Psoas muscle (tissue), 8 donors: Measurements from ENCODE around the gene SLC39A9. TPM values are rescaled to one million over a fixed set of nuclear protein-coding genes. Genes with fewer than 3 reads are reported as not detected.
"Not testable (repeated sequence)": the region's sequence is repeated elsewhere in the genome, so short reads cannot be mapped to it uniquely, and the experiment has no call there.

ENCODE experiments used
- ATAC-seq, 4 donors: fragments of 200-7000 bp; cut with Tn5 transposase; one replicate each; pipeline ENCODE4 v1.9.1; 2020; ENCODE audit warnings: moderate library complexity in 3 of 4, mild to moderate bottlenecking in 2 of 4
- DNase-seq, 2 donors: peaks; one replicate each; pipeline ENCODE4 v3.0.0-alpha.2; 2020
- H3K27ac ChIP-seq: fragments of 200-600 bp; one replicate; pipeline ENCODE4 v1.8.0; 2022
- H3K27me3 ChIP-seq, 3 donors: fragments of 200-600 bp in 1 of 3; one replicate each; pipeline versions ENCODE4 v1.6.1 to v1.8.0; 2013 to 2022; ENCODE audit warnings: low read length in 2 of 3, mild to moderate bottlenecking in 2 of 3, moderate library complexity in 1 of 3; ENCODE audit not compliant: insufficient read depth in 3 of 3
- H3K36me3 ChIP-seq, 2 donors: fragments of 200-600 bp in 1 of 2; one replicate each; pipeline versions ENCODE4 v1.6.1 to v1.8.0; 2013 to 2022; ENCODE audit warnings: low read depth in 1 of 2, mild to moderate bottlenecking in 1 of 2, moderate library complexity in 1 of 2; ENCODE audit not compliant: insufficient read depth in 1 of 2
- H3K4me1 ChIP-seq: fragments of 200-600 bp; one replicate; pipeline ENCODE4 v1.8.0; 2022
- H3K4me3 ChIP-seq: fragments of 200-600 bp; one replicate; pipeline ENCODE4 v1.8.0; 2022; ENCODE audit warnings: mild to moderate bottlenecking
- H3K9me3 ChIP-seq: fragments of 200-600 bp; one replicate; pipeline ENCODE4 v1.8.0; 2022
- CTCF ChIP-seq: fragments of 200-600 bp; IDR thresholded peaks from one replicate; pipeline ENCODE4 v1.8.0; 2022; ENCODE audit warnings: antibody characterized with exemption
- WGBS, 3 donors: extraction: QIAGEN DNeasy Blood & Tissue Kit; methylation state at CpG; one replicate each; pipeline versions ENCODE4 v1.1.6 to v1.1.7; 2013; 5-methylcytosine and 5-hydroxymethylcytosine counted together
- intact Hi-C, 2 donors: fragments of 100-400 bp; cut with DNase I; formaldehyde crosslinking; loops; one replicate each; pipeline versions ENCODE4 v1.11.0 to v1.14.2; 2022
- polyA plus RNA-seq, 3 donors: library from polyadenylated mRNA; stranded (reverse); fragments of 200-250 nt; gene quantifications; one replicate each; pipeline ENCODE4 v1.2.3, GENCODE V29; 2013
- total RNA-seq, 4 donors: library from RNA; stranded (reverse); fragmentation: NEBNext Ultra II Directional in 2 of 4; extraction: Animal tissue kit (Norgen Biotek cat#: 25700) in 2 of 4; gene quantifications; one replicate each; pipeline versions ENCODE4 v1.2.1 to v1.2.4, GENCODE V29; 2021 to 2023
- donor health status: healthy with polysubstance abuse.
- donor health status: DM: no; HTN: no; CAD: no; lungs with moderate emphysema.
- donor health status: Bipolar disorder and iron deficiency.
- donor health status: healthy.
- donor health status: DM: yes; HTN: yes; CAD: no.
- donor health status: DM: no; HTN: no; CAD: no.
- donor health status: DM: no; HTN: no; CAD: no.
- donor health status: DM: yes; HTN: yes; CAD: no.

The SLC39A9 gene
- total and polyA plus RNA-seq, 7 donors: 6.1 to 19.8 (median 16.0) TPM

GRCh38 chr14:69493791-69494190, 95.3 kb downstream of the SLC39A9 start:
- Histone ChIP-seq H3K9me3 (no peaks in the 10 kb centered on the region), H3K36me3 (no peaks in the 10 kb centered on the region), H3K27ac (no peak overlapping the region), H3K27me3 (no peaks in the 10 kb centered on the region), H3K4me1 (peaks cover 16% of the 10 kb centered on the region), H3K4me3 (no peak overlapping the region)
- ATAC-seq (no peak), DNase-seq (no peak)
- 50 to 55% (median 53%) methylated on average over 3 of the region's 3 CpGs for WGBS, 3 donors
- intact Hi-C loops: no loop called here
- TF ChIP-seq CTCF: no peak

- TF ChIP-seq CTCF: no peak
- Histone ChIP-seq H3K27ac (no peak overlapping the region), H3K4me3 (no peak overlapping the region), H3K9me3 (no peaks in the 10 kb centered on the region), H3K4me1 (peaks cover 16% of the 10 kb centered on the region), H3K36me3 (no peaks in the 10 kb centered on the region), H3K27me3 (no peaks in the 10 kb centered on the region)
- DNase-seq: no peak
- ATAC-seq: no peak
- whole genome bisulfite sequencing, 3 donors: 90 to 92% (median 92%) methylated on average over 5 of the region's 5 CpGs
- intact Hi-C loops: no loop called here
Measured at GRCh38 chr14:69495341-69495921, 96.9 kb downstream of the SLC39A9 start.

GRCh38 chr14:69497866-69498265, 99.4 kb downstream of the SLC39A9 start:
- DNase-seq, H3K27ac ChIP-seq, ATAC-seq, H3K9me3 ChIP-seq, H3K4me3 ChIP-seq, H3K27me3 ChIP-seq, H3K36me3 ChIP-seq, intact Hi-C loops: not testable (repeated sequence)
- WGBS, 3 donors: 96 to 97% (median 96%) methylated on average over 4 of the region's 4 CpGs
- H3K4me1 ChIP-seq: peaks cover 29% of the 10 kb centered on the region

GRCh38 chr14:69498286-69498685, 99.8 kb downstream of the SLC39A9 start:
- H3K27me3 ChIP-seq, intact Hi-C loops, H3K9me3 ChIP-seq, H3K36me3 ChIP-seq, H3K27ac ChIP-seq, H3K4me3 ChIP-seq, DNase-seq, ATAC-seq: not testable (repeated sequence)
- WGBS, 3 donors: 80 to 92% (median 91%) methylated on average over 4 of the region's 4 CpGs
- H3K4me1 ChIP-seq: peaks cover 29% of the 10 kb centered on the region

- intact Hi-C loops: no loop called here
- H3K27me3 ChIP-seq: no peaks in the 10 kb centered on the region
- no peak for TF ChIP-seq CTCF
- ATAC-seq: no peak
- 72 to 84% (median 81%) methylated on average over 5 of the region's 5 CpGs for WGBS, 3 donors
- no peaks in the 10 kb centered on the region for H3K9me3 ChIP-seq
- H3K4me1 ChIP-seq: peaks cover 29% of the 10 kb centered on the region
- H3K36me3 ChIP-seq: no peaks in the 10 kb centered on the region
- no peak overlapping the region for H3K27ac ChIP-seq
- H3K4me3 ChIP-seq: no peak overlapping the region
- DNase-seq: no peak
Measured at GRCh38 chr14:69499436-69499835, 100.9 kb downstream of the SLC39A9 start.

GRCh38 chr14:69500096-69500495, 101.6 kb downstream of the SLC39A9 start:
- intact Hi-C loops: no loop called here
- Histone ChIP-seq H3K9me3 (no peaks in the 10 kb centered on the region), H3K27ac (no peak overlapping the region), H3K36me3 (no peaks in the 10 kb centered on the region), H3K4me3 (no peak overlapping the region), H3K27me3 (no peaks in the 10 kb centered on the region), H3K4me1 (peaks cover 29% of the 10 kb centered on the region)
- no peak for ATAC-seq
- no peak for DNase-seq
- no peak for TF ChIP-seq CTCF
- WGBS, 3 donors: 90 to 96% (median 96%) methylated on average over 5 of the region's 5 CpGs
